HEK293 (cell line): ENCODE data around the gene ADH1C.

Experiments used
- KLF10 ChIP-seq: fragments of 450-650 bp; IDR thresholded peaks from 2 replicates; pipeline ENCODE4 v1.5.1; 2018; ENCODE audit warnings: missing biosample characterization, mild to moderate bottlenecking, missing genetic modification characterization
- ZBTB1 ChIP-seq: fragments of 450-650 bp; formaldehyde crosslinking; IDR thresholded peaks from 2 replicates; pipeline ENCODE4 v1.5.1; 2016; ENCODE audit warnings: missing biosample characterization, missing genetic modification characterization
- ZNF140 ChIP-seq: fragments of 450-650 bp; formaldehyde crosslinking; IDR thresholded peaks from 2 replicates; pipeline ENCODE4 v1.5.1; 2016; ENCODE audit warnings: missing biosample characterization, missing genetic modification characterization
- ZNF184 ChIP-seq: fragments of 450-650 bp; IDR thresholded peaks from 2 replicates; pipeline ENCODE4 v1.5.1; 2018; ENCODE audit warnings: missing biosample characterization, mild to moderate bottlenecking, missing genetic modification characterization
- ZNF223 ChIP-seq: fragments of 450-650 bp; formaldehyde crosslinking; IDR thresholded peaks from 2 replicates; pipeline ENCODE4 v1.5.1; 2016; ENCODE audit warnings: missing biosample characterization, missing genetic modification characterization
- ZNF311 ChIP-seq: fragments of 450-650 bp; formaldehyde crosslinking; IDR thresholded peaks from 2 replicates; pipeline ENCODE4 v1.5.1; 2017; ENCODE audit warnings: missing biosample characterization, missing genetic modification characterization, borderline replicate concordance
- ZNF394 ChIP-seq: fragments of 450-650 bp; formaldehyde crosslinking; IDR thresholded peaks from 2 replicates; pipeline ENCODE4 v1.5.1; 2016; ENCODE audit warnings: missing biosample characterization, missing genetic modification characterization, mild to moderate bottlenecking, moderate library complexity, borderline replicate concordance
- ZNF555 ChIP-seq: fragments of 450-650 bp; formaldehyde crosslinking; conservative IDR thresholded peaks from 2 replicates; pipeline ENCODE4 v1.5.1; 2017; ENCODE audit warnings: missing biosample characterization, mild to moderate bottlenecking, missing genetic modification characterization, inconsistent platforms
- ZNF785 ChIP-seq: fragments of 450-650 bp; formaldehyde crosslinking; IDR thresholded peaks from 2 replicates; pipeline ENCODE4 v1.5.1; 2016; ENCODE audit warnings: missing biosample characterization, missing genetic modification characterization
- TF ChIP-seq, protein P1 (sequence below): fragments of 450-650 bp; formaldehyde crosslinking; IDR thresholded peaks from 2 replicates; pipeline ENCODE4 v1.5.1; 2016; ENCODE audit warnings: missing biosample characterization, missing genetic modification characterization
- TF ChIP-seq, protein P2 (sequence below): fragments of 450-650 bp; formaldehyde crosslinking; IDR thresholded peaks from 2 replicates; pipeline ENCODE4 v1.5.1; 2016; ENCODE audit warnings: missing biosample characterization, missing genetic modification characterization

DNA sequence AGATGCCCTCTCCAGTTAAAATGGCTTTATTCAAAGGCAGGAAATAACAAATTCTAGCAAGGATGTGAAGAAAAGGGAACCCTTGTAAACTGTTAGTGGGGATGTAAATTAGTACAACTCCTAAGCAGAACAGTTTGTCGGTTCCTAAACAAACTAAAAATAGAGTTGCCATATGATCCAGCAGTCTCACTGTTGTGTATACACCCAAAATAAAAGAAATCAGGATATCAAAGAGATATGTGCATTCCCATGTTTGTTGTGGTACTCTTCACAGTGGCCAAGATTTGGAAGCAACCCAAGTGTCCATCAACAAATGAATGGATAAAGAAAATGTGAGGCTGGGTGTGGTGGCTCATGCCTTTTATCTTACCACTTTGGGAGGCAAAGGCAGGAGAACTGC is 46.5 kb upstream of the ADH1C start:
- TF ChIP-seq, protein P1, sequence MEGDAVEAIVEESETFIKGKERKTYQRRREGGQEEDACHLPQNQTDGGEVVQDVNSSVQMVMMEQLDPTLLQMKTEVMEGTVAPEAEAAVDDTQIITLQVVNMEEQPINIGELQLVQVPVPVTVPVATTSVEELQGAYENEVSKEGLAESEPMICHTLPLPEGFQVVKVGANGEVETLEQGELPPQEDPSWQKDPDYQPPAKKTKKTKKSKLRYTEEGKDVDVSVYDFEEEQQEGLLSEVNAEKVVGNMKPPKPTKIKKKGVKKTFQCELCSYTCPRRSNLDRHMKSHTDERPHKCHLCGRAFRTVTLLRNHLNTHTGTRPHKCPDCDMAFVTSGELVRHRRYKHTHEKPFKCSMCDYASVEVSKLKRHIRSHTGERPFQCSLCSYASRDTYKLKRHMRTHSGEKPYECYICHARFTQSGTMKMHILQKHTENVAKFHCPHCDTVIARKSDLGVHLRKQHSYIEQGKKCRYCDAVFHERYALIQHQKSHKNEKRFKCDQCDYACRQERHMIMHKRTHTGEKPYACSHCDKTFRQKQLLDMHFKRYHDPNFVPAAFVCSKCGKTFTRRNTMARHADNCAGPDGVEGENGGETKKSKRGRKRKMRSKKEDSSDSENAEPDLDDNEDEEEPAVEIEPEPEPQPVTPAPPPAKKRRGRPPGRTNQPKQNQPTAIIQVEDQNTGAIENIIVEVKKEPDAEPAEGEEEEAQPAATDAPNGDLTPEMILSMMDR, result no peak
- no peak for TF ChIP-seq ZNF785 (tag by site-specific recombination)
- TF ChIP-seq ZNF184, result no peak
- TF ChIP-seq ZBTB1 (tag by site-specific recombination), result no peak
- TF ChIP-seq ZNF223, result no peak
- TF ChIP-seq ZNF394 (tag by site-specific recombination), result no peak
- TF ChIP-seq ZNF555 (tag by site-specific recombination), result no peak
- TF ChIP-seq, protein P2, sequence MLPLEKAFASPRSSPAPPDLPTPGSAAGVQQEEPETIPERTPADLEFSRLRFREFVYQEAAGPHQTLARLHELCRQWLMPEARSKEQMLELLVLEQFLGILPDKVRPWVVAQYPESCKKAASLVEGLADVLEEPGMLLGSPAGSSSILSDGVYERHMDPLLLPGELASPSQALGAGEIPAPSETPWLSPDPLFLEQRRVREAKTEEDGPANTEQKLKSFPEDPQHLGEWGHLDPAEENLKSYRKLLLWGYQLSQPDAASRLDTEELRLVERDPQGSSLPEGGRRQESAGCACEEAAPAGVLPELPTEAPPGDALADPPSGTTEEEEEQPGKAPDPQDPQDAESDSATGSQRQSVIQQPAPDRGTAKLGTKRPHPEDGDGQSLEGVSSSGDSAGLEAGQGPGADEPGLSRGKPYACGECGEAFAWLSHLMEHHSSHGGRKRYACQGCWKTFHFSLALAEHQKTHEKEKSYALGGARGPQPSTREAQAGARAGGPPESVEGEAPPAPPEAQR (tag by site-specific recombination), result no peak
- TF ChIP-seq KLF10, result no peak
- no peak for TF ChIP-seq ZNF311 (tag by site-specific recombination)
- no peak for TF ChIP-seq ZNF140 (tag by site-specific recombination)
